ENCODE data around the gene KAT6B. TPM values are rescaled to one million over a fixed set of nuclear protein-coding genes. Genes with fewer than 3 reads are reported as not detected.

Gene KAT6B
- total RNA-seq, 1 donor from 2014 or later, result 15.6 TPM

DNA sequence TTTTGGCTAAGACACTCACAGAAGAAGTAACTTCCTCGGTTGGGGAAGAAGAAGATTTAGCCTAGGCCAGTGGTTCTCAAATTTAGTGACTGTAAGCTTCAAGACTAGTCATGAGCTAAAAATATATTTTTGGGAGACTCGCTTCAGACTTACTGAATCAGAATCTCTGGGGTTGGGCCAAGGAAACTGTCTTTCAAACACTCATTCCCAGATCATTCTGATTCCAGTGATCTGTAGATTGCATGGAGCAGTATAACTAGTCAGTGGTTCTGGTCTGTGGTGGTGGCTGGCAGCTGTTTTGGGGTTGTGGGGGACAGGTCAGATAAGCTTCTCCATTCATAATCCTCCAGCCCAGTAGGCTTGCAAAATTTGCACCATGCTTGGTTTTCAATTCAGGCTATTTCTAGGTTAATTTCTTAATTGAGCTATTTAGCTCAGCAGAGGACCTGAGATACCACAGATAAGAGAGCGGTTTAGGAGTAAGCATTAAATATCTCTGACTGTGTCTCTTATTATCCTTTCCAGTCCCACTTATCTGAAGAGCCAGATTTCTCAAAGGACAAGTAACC lies 3.8 kb upstream of the KAT6B start:
- DNase-seq (ENCODE audit: extremely low read depth, low read depth, low spot score), result no peak

GRCh38 chr10:74823791-74824183 lies 2.6 kb upstream of the KAT6B start:
- no peak for DNase-seq (ENCODE audit: extremely low read depth, low read depth, low spot score)

- DNase-seq (ENCODE audit: extremely low read depth, low read depth, low spot score), result no peak
Observed at GRCh38 chr10:74824184-74824899, 2.1 kb upstream of the KAT6B start.

DNA sequence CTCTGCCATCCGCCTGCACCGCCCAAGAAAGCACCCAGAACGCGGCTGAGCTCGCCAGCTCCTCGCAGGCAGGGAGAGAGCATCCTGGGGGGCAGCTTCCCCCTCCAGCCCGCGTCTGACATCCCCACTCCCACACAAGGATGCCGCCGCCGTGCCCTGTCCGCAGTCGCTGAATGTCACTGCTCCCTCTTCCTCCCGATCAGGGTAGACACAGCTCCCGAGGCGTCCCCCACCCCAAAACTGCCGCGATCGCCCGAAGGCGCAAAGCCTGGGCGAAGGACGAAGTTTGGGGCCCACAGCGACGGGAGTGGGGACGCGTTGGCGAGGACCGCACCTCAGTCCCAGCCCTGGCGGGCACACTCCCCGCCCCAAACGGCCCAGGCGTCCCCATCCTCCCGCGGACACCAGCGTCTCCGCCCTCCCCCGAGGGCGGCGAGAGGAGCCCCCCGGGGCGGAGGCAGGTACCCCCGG lies 1.5 kb upstream of the KAT6B start:
- no peak for DNase-seq (ENCODE audit: extremely low read depth, low read depth, low spot score)

- DNase-seq (ENCODE audit: extremely low read depth, low read depth, low spot score), result no peak
Observed at GRCh38 chr10:74825371-74826141, 844 bp upstream of the KAT6B start.

- no peak for DNase-seq (ENCODE audit: extremely low read depth, low read depth, low spot score)
Observed at GRCh38 chr10:74827045-74827441, 643 bp downstream of the KAT6B start.

GRCh38 chr10:74827694-74828093 lies 1.3 kb downstream of the KAT6B start:
- no peak for DNase-seq (ENCODE audit: extremely low read depth, low read depth, low spot score)

- no peak for DNase-seq (ENCODE audit: extremely low read depth, low read depth, low spot score)
Observed at GRCh38 chr10:74828946-74829345, 2.5 kb downstream of the KAT6B start.

- DNase-seq (ENCODE audit: extremely low read depth, low read depth, low spot score), result no peak
Observed at GRCh38 chr10:74831518-74832120, 5.2 kb downstream of the KAT6B start.

GRCh38 chr10:74835963-74836362 lies 9.6 kb downstream of the KAT6B start:
- DNase-seq (ENCODE audit: extremely low read depth, low read depth, low spot score), result no peak

DNA sequence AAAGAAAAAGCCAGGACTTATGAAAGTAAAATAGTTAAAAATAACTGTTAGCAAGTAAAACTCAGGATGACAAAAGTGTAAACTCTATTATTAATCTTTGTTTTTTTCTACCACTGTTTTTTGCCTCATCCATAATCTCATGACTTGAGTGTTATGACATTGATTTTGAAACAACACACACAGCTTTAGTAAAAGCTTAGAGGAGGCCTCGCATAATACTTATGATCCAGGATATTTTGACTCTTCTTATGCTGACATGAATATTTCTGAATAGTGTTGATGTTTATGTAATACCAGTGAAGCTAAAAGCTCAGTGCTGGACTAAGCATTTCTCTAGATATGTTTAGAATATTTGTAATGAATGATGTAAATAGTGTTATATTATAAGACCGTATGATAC lies 10.5 kb downstream of the KAT6B start:
- DNase-seq (ENCODE audit: extremely low read depth, low read depth, low spot score), result no peak

- no peak for DNase-seq (ENCODE audit: extremely low read depth, low read depth, low spot score)
Observed at GRCh38 chr10:74837743-74838142, 11.3 kb downstream of the KAT6B start.

DNA sequence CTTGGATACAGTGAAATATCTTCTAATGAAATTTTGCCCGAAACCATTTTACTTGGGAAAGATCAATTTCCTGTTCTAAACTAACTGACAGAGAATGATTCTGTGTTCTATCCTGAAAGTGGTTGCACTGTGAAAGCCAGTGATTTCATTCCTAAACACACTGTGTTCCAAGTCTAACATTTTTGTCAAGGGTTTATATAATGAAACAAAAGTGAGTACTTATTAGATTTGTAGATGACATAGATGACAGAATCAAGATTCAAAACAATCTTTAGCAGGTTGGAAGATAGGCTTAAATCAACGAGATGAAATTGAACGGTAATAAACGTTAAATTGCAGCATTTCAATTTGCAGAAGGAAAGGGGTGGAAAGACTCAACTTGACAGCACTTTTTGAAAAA lies 13.3 kb downstream of the KAT6B start:
- no peak for DNase-seq (ENCODE audit: extremely low read depth, low read depth, low spot score)

DNA sequence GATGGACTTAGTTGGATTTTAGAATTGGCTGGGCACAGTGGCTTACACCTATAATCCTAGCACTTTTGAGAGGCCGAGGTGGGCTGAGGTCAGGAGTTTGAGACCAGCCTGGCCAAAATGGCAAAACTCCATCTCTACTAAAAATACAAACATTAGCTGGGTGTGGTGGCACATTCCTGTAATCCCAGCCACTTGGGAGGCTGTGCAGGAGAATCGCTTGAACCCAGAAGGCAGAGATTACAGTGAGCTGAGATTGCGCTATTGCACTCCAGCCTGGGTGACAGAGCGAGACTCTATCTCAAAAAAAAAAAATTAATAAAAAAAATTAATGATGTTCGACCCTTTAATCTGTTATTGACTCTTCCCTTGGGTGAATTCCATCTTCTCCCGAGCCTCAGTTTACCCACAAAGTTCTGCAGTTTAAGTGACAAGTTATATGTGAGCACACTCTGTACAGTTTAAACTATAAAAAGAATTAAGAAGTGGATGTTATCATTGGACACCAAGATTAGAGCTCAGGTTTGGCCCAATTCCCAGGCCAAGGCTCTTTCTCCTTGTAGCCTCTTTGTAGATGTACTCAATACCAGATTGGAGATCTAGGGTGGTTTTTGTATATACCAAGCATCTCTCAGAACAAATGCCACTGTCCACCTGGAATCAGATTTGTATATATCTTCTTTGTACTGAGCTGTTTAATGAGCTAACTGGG lies 15.0 kb downstream of the KAT6B start:
- DNase-seq (ENCODE audit: extremely low read depth, low read depth, low spot score), result no peak

DNA sequence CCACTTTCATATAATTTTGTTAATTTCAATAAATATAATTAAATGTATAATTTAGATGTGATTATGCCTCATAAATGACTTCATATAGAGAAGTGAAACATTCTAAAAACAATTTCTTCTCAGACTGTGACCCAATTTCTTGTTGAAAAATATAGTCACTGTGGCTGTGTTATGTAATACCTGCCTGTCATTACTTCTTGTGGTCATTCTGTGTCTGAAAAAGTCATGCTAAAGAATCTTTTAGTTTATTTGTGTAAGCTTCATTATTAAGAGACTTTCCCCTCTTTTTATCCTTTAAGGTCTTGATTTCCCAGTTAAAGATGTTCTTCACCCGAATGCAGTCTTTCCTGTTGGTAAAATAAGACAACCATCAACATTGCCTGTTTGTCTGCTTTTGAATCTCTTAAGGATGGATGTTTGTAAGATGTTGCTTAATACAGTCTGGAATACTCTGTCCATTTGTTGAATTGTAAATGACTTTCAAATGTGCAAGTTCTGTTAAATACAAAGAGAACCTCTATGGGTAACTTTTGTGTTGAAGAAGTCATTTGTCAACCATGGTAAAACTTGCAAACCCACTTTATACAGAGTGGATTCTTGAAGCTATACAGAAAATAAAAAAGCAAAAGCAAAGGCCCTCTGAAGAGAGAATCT lies 16.0 kb downstream of the KAT6B start:
- DNase-seq (ENCODE audit: extremely low read depth, low read depth, low spot score), result no peak

GRCh38 chr10:74846958-74847357 lies 20.6 kb downstream of the KAT6B start:
- DNase-seq (ENCODE audit: extremely low read depth, low read depth, low spot score), result no peak

- no peak for DNase-seq (ENCODE audit: extremely low read depth, low read depth, low spot score)
Observed at GRCh38 chr10:74851831-74852230, 25.4 kb downstream of the KAT6B start.

DNA sequence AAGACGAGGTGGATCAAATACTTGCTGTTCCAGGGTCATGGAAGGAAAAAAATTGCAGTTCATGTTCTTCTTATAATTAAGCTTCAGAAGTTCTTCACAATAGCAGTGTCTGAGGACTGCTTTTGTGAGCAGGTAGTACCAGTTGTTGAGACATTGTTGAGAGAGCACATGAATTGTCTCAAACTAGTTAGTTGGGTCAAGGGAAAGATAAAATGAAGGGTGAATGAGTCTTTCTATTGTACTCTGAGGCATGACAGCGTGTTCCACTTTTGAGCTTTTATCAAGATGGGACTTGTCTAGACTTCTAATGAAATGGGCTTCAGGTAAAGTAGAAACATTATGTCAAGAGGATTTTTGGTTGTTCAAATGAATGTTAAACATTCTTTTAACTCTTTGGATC lies 26.0 kb downstream of the KAT6B start:
- no peak for DNase-seq (ENCODE audit: extremely low read depth, low read depth, low spot score)

DNA sequence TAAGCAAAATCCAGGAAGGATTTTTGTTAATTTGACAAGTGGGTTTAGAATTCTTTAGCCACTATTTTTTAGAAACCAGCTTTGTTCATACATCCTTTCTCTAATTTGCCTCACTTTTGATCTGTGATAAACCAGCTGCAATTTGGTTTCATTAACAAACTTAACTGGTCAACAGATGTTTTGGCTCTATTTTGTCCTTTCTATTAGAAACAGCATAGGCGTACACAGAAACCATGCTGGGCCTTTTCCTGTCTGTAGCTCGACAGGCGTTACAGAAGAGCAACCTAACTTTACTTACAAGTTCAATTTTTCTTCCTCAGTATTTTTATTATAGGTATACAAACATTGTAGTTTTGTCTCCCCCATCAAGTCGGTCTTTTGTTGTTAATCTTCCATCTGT lies 28.2 kb downstream of the KAT6B start:
- no peak for DNase-seq (ENCODE audit: extremely low read depth, low read depth, low spot score)

GRCh38 chr10:74855027-74855426 lies 28.6 kb downstream of the KAT6B start:
- no peak for DNase-seq (ENCODE audit: extremely low read depth, low read depth, low spot score)

All from glomerular endothelial cell (primary cell).